Ishikawa (cell line): ENCODE measurements around the gene SEMA6B.
A peak's percentile ranks its signal among the peaks of the same experiment; 100 is the strongest.

Source experiments
- CEBPB ChIP-seq: IDR thresholded peaks from 2 replicates; pipeline ENCODE4 v1.6.1; 2012
- CREB1 ChIP-seq: IDR thresholded peaks from 2 replicates; pipeline ENCODE4 v1.6.1; 2012; ENCODE audit warnings: low read depth
- EGR1 ChIP-seq: IDR thresholded peaks from 2 replicates; pipeline ENCODE4 v1.6.1; 2012
- EP300 ChIP-seq: IDR thresholded peaks from 2 replicates; pipeline ENCODE4 v1.6.1; 2012; ENCODE audit warnings: borderline replicate concordance
- FOXM1 ChIP-seq: IDR thresholded peaks from 2 replicates; pipeline ENCODE4 v1.6.1; 2012; ENCODE audit warnings: low read depth, borderline replicate concordance
- MAX ChIP-seq: IDR thresholded peaks from 2 replicates; pipeline ENCODE4 v1.6.1; 2012
- NFIC ChIP-seq: IDR thresholded peaks from 2 replicates; pipeline ENCODE4 v1.6.1; 2012
- RAD21 ChIP-seq: IDR thresholded peaks from 2 replicates; pipeline ENCODE4 v1.6.1; 2012; ENCODE audit warnings: low read depth
- REST ChIP-seq: IDR thresholded peaks from 2 replicates; pipeline ENCODE4 v1.6.1; 2012; ENCODE audit warnings: low read depth, mild to moderate bottlenecking
- TAF1 ChIP-seq: IDR thresholded peaks from 2 replicates; pipeline ENCODE4 v1.6.1; 2012; ENCODE audit warnings: low read depth, mild to moderate bottlenecking
- TCF12 ChIP-seq: IDR thresholded peaks from 2 replicates; pipeline ENCODE4 v1.6.1; 2012; ENCODE audit warnings: low read depth
- TEAD4 ChIP-seq: IDR thresholded peaks from 2 replicates; pipeline ENCODE4 v1.6.1; 2012
- USF1 ChIP-seq: IDR thresholded peaks from 2 replicates; pipeline ENCODE4 v1.6.1; 2012
- YY1 ChIP-seq: IDR thresholded peaks from 2 replicates; pipeline ENCODE4 v1.6.1; 2012; ENCODE audit warnings: low read depth
- ZBTB7A ChIP-seq: IDR thresholded peaks from 2 replicates; pipeline ENCODE4 v1.6.1; 2012; ENCODE audit warnings: low read depth

The SEMA6B gene

GRCh38 chr19:4566402-4567051, 7.0 kb upstream of the SEMA6B start:
- TF ChIP-seq MAX: no peak
- TF ChIP-seq FOXM1: no peak
- no peak for TF ChIP-seq TCF12
- TF ChIP-seq NFIC: no peak

GRCh38 chr19:4557971-4558941, 1.2 kb downstream of the SEMA6B start:
- TF ChIP-seq YY1: no peak
- TF ChIP-seq USF1: no peak
- peak; percentile 10; the same call in 1 of the 2 replicates for TF ChIP-seq TEAD4
- TF ChIP-seq RAD21: peak; percentile 59
- no peak for TF ChIP-seq CREB1
- no peak for TF ChIP-seq EP300
- no peak for TF ChIP-seq NFIC
- 0 out of 2 replicates have a peak, but pooled peaks have one; percentile 15 for TF ChIP-seq ZBTB7A
- TF ChIP-seq MAX: no peak
- no peak for TF ChIP-seq CEBPB
- TF ChIP-seq FOXM1: no peak
- no peak for TF ChIP-seq REST
- TF ChIP-seq EGR1: no peak
- no peak for TF ChIP-seq TAF1
- TF ChIP-seq TCF12: no peak

GRCh38 chr19:4557144-4557970, 2.1 kb downstream of the SEMA6B start:
- TF ChIP-seq ZBTB7A: peak; percentile 60; the same call in 1 of the 2 replicates
- no peak for TF ChIP-seq MAX
- no peak for TF ChIP-seq YY1
- TF ChIP-seq REST: no peak
- TF ChIP-seq USF1: no peak
- no peak for TF ChIP-seq CREB1
- TF ChIP-seq RAD21: peak; percentile 40; the same call in 1 of the 2 replicates

- no peak for TF ChIP-seq MAX
- TF ChIP-seq RAD21: no peak
- TF ChIP-seq TAF1: no peak
- TF ChIP-seq EGR1: no peak
- TF ChIP-seq CEBPB: no peak
- TF ChIP-seq FOXM1: no peak
- no peak for TF ChIP-seq TCF12
- no peak for TF ChIP-seq ZBTB7A
- no peak for TF ChIP-seq USF1
- no peak for TF ChIP-seq YY1
- no peak for TF ChIP-seq NFIC
- no peak for TF ChIP-seq REST
- no peak for TF ChIP-seq EP300
- TF ChIP-seq TEAD4: no peak
- TF ChIP-seq CREB1: no peak
Observed at GRCh38 chr19:4556597-4557127, 2.8 kb downstream of the SEMA6B start.
